Suprapubic skin (tissue), 4 donors: Measurements from ENCODE around the gene SDHAF4. TPM values are rescaled to one million over a fixed set of nuclear protein-coding genes. Genes with fewer than 3 reads are reported as not detected.

Source experiments
- DNase-seq, 2 donors: peaks; one replicate each; pipeline ENCODE4 v3.0.0-alpha.2; 2019; ENCODE audit warnings: low spot score in 2 of 2
- H3K27ac ChIP-seq: fragments of 200-600 bp; sonication (generic); one replicate; pipeline ENCODE4 v1.5.1; 2019
- H3K27me3 ChIP-seq: fragments of 200-600 bp; sonication (generic); one replicate; pipeline ENCODE4 v1.5.1; 2019
- H3K36me3 ChIP-seq: fragments of 200-600 bp; sonication (generic); one replicate; pipeline ENCODE4 v1.5.1; 2019
- H3K4me1 ChIP-seq: fragments of 200-600 bp; sonication (generic); one replicate; pipeline ENCODE4 v1.5.1; 2019
- H3K4me3 ChIP-seq: fragments of 200-600 bp; sonication (generic); one replicate; pipeline ENCODE4 v1.5.1; 2019; ENCODE audit warnings: mild to moderate bottlenecking
- H3K9me3 ChIP-seq: fragments of 200-600 bp; sonication (generic); one replicate; pipeline ENCODE4 v1.5.1; 2019
- EP300 ChIP-seq: sonication (generic); formaldehyde crosslinking; IDR thresholded peaks from one replicate; pipeline ENCODE4 v1.6.1; 2017; ENCODE audit warnings: antibody characterized with exemption
- POLR2A ChIP-seq, 2 donors: fragments of 450-650 bp; IDR thresholded peaks; one replicate each; pipeline ENCODE4 v1.6.1; 2017; ENCODE audit warnings: antibody characterized with exemption in 2 of 2, mild to moderate bottlenecking in 2 of 2, moderate library complexity in 2 of 2
- POLR2AphosphoS5 ChIP-seq, 3 donors: sonication (generic); formaldehyde crosslinking; IDR thresholded peaks; one replicate each; pipeline ENCODE4 v1.6.1; 2017; ENCODE audit warnings: antibody characterized with exemption in 3 of 3
- WGBS: methylation state at CpG from one replicate; pipeline ENCODE4 v1.1.5; 2018; 5-methylcytosine and 5-hydroxymethylcytosine counted together
- total RNA-seq, 4 donors: library from RNA; depleted of rRNA; stranded (reverse); fragments of >200 nt; gene quantifications; one replicate each; pipeline ENCODE4 v1.1.0, GENCODE V29; 2016
- TF ChIP-seq, protein P1 (sequence below), 2 donors: fragments of 200-600 bp in 1 of 2; fragments of 450-650 bp in 1 of 2; sonication (generic) in 1 of 2; IDR thresholded peaks; one replicate each; pipeline ENCODE4 v1.5.1; 2016 to 2019; ENCODE audit warnings: antibody characterized with exemption in 2 of 2, mild to moderate bottlenecking in 1 of 2, moderate library complexity in 1 of 2

The SDHAF4 gene
- total RNA-seq = 10 to 100 TPM in 1 of 4 donors, 1 to 10 TPM in 3; 3.8 to 12.5 (median 6.6) TPM

DNA sequence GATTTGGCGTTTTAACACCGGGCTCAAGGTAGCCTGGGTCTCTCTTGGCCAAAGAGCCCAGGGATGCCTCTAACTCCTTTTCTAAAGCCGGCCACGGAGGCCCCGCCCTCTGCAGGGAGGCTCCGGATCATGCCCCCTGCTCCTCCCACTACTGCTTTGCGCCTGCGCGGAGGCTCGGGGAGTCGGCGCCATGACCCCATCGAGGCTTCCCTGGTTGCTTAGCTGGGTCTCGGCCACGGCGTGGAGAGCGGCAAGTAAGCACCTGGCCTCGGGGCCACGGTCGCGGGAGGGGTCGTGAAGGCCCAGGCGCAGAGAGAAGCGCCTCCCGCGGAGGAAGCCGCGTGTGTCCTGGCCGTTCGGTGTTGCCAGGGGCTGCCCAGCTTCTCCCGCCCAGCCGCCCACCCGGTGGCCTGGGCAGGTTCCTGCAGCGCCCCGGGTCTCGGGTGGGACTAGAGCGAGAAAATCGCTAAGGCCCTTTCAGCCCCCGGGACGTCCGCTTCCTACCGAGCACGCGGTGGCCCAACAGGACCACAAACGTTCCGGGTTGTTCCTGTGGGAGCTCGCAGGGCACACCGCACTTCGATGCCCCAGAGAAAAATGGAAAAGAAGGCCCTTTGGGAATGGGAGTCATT, at the start of gene SDHAF4:
Gene SDHAF4, plus strand, starts transcription at position 180 of the 632 bp plus-strand sequence. Its CDS starts 11 bp downstream, at position 191.
- under 1% methylated on average over 26 of the region's 49 CpGs for WGBS
- Histone ChIP-seq H3K4me3 (peak within 1 kb of the TSS; percentile 69), H3K27me3 (no peaks in the 10 kb centered on the region), H3K4me1 (peaks cover 15% of the 10 kb centered on the region), H3K36me3 (no peaks in the 10 kb centered on the region), H3K9me3 (no peaks in the 10 kb centered on the region), H3K27ac (peak within 1 kb of the TSS; percentile 80)
- TF ChIP-seq POLR2A (IDR thresholded peaks at IDR 0.05) = peak in 1 of 2 donors; percentile 44
- TF ChIP-seq, protein P1, sequence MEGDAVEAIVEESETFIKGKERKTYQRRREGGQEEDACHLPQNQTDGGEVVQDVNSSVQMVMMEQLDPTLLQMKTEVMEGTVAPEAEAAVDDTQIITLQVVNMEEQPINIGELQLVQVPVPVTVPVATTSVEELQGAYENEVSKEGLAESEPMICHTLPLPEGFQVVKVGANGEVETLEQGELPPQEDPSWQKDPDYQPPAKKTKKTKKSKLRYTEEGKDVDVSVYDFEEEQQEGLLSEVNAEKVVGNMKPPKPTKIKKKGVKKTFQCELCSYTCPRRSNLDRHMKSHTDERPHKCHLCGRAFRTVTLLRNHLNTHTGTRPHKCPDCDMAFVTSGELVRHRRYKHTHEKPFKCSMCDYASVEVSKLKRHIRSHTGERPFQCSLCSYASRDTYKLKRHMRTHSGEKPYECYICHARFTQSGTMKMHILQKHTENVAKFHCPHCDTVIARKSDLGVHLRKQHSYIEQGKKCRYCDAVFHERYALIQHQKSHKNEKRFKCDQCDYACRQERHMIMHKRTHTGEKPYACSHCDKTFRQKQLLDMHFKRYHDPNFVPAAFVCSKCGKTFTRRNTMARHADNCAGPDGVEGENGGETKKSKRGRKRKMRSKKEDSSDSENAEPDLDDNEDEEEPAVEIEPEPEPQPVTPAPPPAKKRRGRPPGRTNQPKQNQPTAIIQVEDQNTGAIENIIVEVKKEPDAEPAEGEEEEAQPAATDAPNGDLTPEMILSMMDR (IDR thresholded peaks at IDR 0.05) = no peak
- no peak for TF ChIP-seq EP300
- peak in 1 of 3 donors; percentile 61 for TF ChIP-seq POLR2AphosphoS5 (IDR thresholded peaks at IDR 0.05)
- DNase-seq = peak; percentile 95 to 96

- H3K27me3 ChIP-seq = no peaks in the 10 kb centered on the region
- WGBS = 89% methylated on average over 3 of the region's 3 CpGs
- TF ChIP-seq, protein P1 (IDR thresholded peaks at IDR 0.05) = no peak
- TF ChIP-seq EP300 (no peak), POLR2AphosphoS5 (IDR thresholded peaks at IDR 0.05) (no peak), POLR2A (IDR thresholded peaks at IDR 0.05) (no peak)
These were observed 48.0 kb upstream of the SDHAF4 start for GRCh38 chr6:70518723-70519122.

DNA sequence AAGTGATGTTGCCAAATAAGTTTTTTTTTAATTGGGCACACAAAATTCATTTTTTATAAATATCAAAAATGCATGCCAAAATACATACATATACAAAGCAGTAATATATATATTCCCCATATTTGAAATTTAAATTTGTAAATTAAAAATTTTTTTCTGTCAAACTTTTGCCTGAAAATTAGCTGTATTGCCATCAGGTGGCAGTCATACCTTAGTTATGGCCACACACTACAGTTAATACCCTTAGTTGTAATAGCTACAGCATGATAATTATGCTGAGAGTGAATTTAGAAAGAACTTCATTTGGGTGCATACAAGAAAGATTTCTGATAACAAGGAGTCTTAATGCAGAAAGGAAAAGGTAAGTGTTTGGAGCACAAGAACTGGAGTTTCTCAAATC, 46.2 kb upstream of the SDHAF4 start:
- no peaks in the 10 kb centered on the region for H3K27me3 ChIP-seq
- H3K4me1 ChIP-seq = no peaks in the 10 kb centered on the region
- peaks cover 19% of the 10 kb centered on the region for H3K36me3 ChIP-seq
- no peak overlapping the region for H3K27ac ChIP-seq
- H3K4me3 ChIP-seq = no peak overlapping the region
- TF ChIP-seq, protein P1 (IDR thresholded peaks at IDR 0.05) = no peak
- no peak for TF ChIP-seq POLR2AphosphoS5 (IDR thresholded peaks at IDR 0.05)
- TF ChIP-seq EP300 = no peak
- TF ChIP-seq POLR2A (IDR thresholded peaks at IDR 0.05) = no peak
- H3K9me3 ChIP-seq = no peaks in the 10 kb centered on the region
- no peak for DNase-seq

More at GRCh38 chr6:70518723-70519122, 48.0 kb upstream of the SDHAF4 start:
- no peak overlapping the region for H3K27ac ChIP-seq
- no peak overlapping the region for H3K4me3 ChIP-seq
- H3K4me1 ChIP-seq = no peaks in the 10 kb centered on the region
- H3K36me3 ChIP-seq = peaks cover 4% of the 10 kb centered on the region
- no peak for DNase-seq
- H3K9me3 ChIP-seq = no peaks in the 10 kb centered on the region

- 87% methylated on average over 4 of the region's 4 CpGs for WGBS
- DNase-seq = no peak
- Histone ChIP-seq H3K4me1 (no peaks in the 10 kb centered on the region), H3K4me3 (no peak overlapping the region), H3K27ac (no peak overlapping the region), H3K27me3 (no peaks in the 10 kb centered on the region), H3K9me3 (no peaks in the 10 kb centered on the region), H3K36me3 (peaks cover 27% of the 10 kb centered on the region)
- TF ChIP-seq EP300 (no peak), POLR2AphosphoS5 (IDR thresholded peaks at IDR 0.05) (no peak), POLR2A (IDR thresholded peaks at IDR 0.05) (no peak)
- TF ChIP-seq, protein P1 (IDR thresholded peaks at IDR 0.05) = no peak
These were observed 41.9 kb upstream of the SDHAF4 start for GRCh38 chr6:70524721-70525286.

- DNase-seq = no peak
- TF ChIP-seq EP300 (no peak), POLR2A (IDR thresholded peaks at IDR 0.05) (no peak), POLR2AphosphoS5 (IDR thresholded peaks at IDR 0.05) (no peak)
- TF ChIP-seq, protein P1 (IDR thresholded peaks at IDR 0.05) = no peak
- Histone ChIP-seq H3K36me3 (peaks cover 27% of the 10 kb centered on the region), H3K9me3 (no peaks in the 10 kb centered on the region), H3K4me3 (no peak overlapping the region), H3K27me3 (no peaks in the 10 kb centered on the region), H3K4me1 (no peaks in the 10 kb centered on the region), H3K27ac (no peak overlapping the region)
- 86% methylated on average over 5 of the region's 5 CpGs for WGBS
These were observed 39.5 kb upstream of the SDHAF4 start for GRCh38 chr6:70527071-70527737.
